Glomerular visceral epithelial cell (primary cell): ENCODE measurements around the gene NR2F1.

ENCODE experiments used
- DNase-seq: peaks from one replicate; pipeline ENCODE4 v3.0.0-alpha.2; 2016; ENCODE audit errors: extremely low spot score

Gene NR2F1

GRCh38 chr5:93577854-93578812 is 4.9 kb upstream of the NR2F1 start:
- DNase-seq: no peak

- no peak for DNase-seq
These were observed 4.0 kb upstream of the NR2F1 start for GRCh38 chr5:93578813-93579691.

- DNase-seq: no peak
These were observed 3.3 kb upstream of the NR2F1 start for GRCh38 chr5:93579692-93580062.

- DNase-seq: peak; percentile 53
These were observed 2.7 kb upstream of the NR2F1 start for GRCh38 chr5:93580063-93580926.

GRCh38 chr5:93580927-93581445 is 2.0 kb upstream of the NR2F1 start, which contains the start of gene NR2F1-AS1:
Gene NR2F1-AS1 (minus strand): TSS chr5:93581219.
- DNase-seq: peak; percentile 40

- DNase-seq: no peak
These were observed 907 bp upstream of the NR2F1 start for GRCh38 chr5:93582167-93582462.

GRCh38 chr5:93583439-93583767 is 381 bp downstream of the NR2F1 start:
- peak; percentile 14 for DNase-seq

- peak; percentile 77 for DNase-seq
These were observed 960 bp downstream of the NR2F1 start for GRCh38 chr5:93583768-93584595.

GRCh38 chr5:93584596-93585040 is 1.6 kb downstream of the NR2F1 start:
- DNase-seq: no peak

- peak; percentile 42 for DNase-seq
These were observed 2.2 kb downstream of the NR2F1 start for GRCh38 chr5:93585041-93585766.

- DNase-seq: no peak
These were observed 2.9 kb downstream of the NR2F1 start for GRCh38 chr5:93585767-93586385.

GRCh38 chr5:93586736-93587596 is 3.9 kb downstream of the NR2F1 start:
- no peak for DNase-seq

- DNase-seq: no peak
These were observed 4.8 kb downstream of the NR2F1 start for GRCh38 chr5:93587597-93588351.

GRCh38 chr5:93588352-93589151 is 5.5 kb downstream of the NR2F1 start:
- DNase-seq: no peak

GRCh38 chr5:93589152-93589828 is 6.3 kb downstream of the NR2F1 start:
- no peak for DNase-seq

GRCh38 chr5:93589829-93590215 is 6.8 kb downstream of the NR2F1 start:
- DNase-seq: no peak
